HG03139 (cell line): ENCODE measurements around the gene YPEL1.

ENCODE experiments used
- ATAC-seq: cut with Tn5 transposase; IDR thresholded peaks from one replicate; pipeline ENCODE4 v1.9.1; 2021; ENCODE audit not compliant: unreplicated experiment

The YPEL1 gene

GRCh38 chr22:21735200-21736083, at the start of gene YPEL1:
Gene YPEL1, minus strand, starts transcription at chr22:21735794. Its CDS starts 25,050 bp downstream, at chr22:21710744.
- ATAC-seq, result peak; percentile 74

- ATAC-seq, result no peak
These were observed 44.7 kb upstream of the YPEL1 start for GRCh38 chr22:21780259-21780658.

- no peak for ATAC-seq
These were observed 43.9 kb upstream of the YPEL1 start for GRCh38 chr22:21779444-21779843.

DNA sequence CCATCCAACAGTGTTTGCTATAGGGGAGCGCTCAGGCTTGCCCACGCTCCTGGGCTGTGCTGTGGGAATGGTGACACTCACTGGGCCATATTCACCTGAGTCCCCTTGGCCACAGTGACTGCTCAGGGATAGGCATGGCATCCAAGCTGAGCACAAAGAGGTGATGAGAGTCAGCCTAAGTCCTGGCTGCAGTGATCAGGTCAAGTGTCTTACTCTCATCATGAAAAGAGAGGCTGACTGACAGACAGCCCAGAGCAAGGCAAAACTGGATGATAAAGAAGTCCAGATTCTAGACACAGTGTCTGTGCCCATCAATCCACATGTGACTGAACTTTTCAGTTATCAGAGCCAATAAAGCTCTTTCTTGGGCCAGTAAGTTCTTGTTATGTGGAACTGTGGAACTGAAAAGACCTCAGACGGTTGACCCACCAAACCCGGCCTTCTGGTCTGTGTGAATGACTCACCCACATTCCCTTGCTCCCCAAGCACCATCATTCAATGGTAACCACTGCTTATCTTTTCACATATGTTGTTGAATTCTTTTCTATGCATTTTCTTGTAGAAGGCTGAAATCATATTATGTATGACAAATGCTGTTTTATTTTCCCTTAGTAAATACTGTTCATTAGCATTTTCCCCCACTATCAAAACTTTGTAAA, 43.2 kb upstream of the YPEL1 start:
- ATAC-seq, result no peak

DNA sequence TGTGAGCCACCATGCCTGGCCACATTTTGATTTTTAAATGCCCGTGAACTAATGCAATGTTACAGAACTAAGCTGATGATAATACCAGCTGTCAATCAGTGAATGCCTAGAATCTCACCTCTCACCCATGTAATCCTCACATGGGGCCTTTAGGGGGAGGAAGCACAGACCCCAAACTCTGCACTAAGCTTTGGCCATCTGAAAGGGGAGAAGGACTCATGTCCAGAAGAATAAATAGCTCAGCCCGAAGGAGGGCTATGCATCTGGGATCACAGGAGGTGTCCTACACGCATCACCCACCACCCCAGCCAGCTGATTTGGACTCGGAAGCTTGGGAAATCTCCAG, 36.0 kb upstream of the YPEL1 start:
- no peak for ATAC-seq

DNA sequence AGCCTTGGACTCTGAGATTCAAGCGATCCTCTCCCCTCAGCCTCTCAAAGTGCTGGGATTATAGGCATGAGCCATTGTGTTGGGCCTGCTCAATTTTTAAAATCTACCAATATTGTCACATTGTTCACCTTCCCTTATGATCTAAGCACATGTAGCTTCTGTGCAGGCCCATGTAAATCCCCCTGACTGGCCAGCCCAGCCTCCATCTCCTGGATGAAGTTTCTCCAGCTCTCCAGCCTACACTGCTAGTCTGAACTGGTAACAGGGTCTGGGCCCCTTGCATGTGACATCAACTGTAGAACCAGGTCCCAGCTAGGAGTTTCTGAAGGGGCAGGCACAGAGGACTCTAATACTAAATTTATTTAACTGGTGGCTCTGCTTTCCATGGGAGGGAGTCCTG, 32.8 kb upstream of the YPEL1 start:
- no peak for ATAC-seq

DNA sequence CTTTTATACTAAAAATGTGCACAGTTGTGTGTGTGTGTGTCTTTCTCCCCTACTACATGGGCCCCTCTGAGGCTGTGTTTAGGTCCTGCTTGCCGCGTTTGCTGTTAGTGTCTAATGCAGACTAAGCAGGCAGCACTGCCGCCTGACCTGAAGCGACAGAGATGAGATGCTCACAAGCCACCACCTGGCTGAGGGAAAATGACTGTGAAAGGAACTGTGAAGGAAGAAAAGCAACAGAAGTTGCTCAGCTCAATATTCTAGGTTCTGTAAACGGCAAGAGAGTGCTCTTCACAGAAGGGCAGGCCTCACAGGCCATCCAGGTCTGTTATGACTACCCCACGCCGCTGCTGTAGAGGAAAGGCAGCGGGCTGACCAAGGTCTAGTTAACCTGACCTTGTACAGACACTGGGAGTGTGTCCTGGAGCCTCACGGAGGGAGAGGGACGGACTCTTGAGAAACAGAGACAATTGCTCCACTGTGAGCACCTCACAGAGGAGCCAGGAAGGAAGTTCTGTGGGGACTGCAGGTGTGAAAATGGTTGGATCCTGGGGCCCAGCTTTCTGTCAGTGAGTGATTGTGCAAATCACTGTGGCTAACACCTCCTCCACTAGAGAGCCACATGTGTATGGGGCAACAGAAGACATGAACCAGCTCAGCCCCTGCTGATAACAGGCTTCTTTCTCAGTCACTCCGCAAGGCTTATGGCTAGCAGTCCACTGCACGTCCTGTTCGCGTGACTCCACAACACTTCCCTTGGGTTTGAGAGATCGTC, 31.3 kb upstream of the YPEL1 start:
- no peak for ATAC-seq

DNA sequence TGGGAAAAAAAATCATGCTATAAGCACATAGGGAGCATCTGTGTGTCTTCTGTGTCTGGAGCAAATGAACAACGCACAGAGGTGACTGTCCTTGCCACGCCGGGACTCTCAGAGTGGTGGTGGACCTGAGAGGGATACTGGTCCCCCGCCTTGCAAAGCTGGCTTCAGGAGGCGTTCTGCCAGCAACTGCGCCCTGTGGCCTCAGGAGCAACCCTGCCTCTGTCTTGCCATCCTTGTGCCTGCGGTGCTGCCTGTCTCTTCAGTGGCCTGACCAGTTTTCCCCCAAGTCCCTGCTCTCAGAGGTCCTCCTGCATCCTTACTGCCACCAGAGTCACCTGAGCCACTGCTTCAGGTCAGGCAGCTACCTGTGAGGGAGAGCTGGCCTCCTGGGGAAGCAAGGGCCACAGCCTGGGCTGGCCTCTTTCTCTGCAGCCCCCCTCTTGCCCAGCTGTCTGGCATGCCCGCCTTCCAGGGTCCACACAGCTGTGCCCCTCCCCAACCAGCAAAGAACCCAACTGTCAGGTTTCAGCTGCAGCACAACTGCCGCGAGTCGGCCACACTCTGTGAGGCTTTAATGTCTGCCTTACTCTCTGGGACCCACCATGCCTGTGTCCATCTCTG, 30.4 kb upstream of the YPEL1 start:
- no peak for ATAC-seq

GRCh38 chr22:21764038-21764804, 28.6 kb upstream of the YPEL1 start:
- no peak for ATAC-seq

DNA sequence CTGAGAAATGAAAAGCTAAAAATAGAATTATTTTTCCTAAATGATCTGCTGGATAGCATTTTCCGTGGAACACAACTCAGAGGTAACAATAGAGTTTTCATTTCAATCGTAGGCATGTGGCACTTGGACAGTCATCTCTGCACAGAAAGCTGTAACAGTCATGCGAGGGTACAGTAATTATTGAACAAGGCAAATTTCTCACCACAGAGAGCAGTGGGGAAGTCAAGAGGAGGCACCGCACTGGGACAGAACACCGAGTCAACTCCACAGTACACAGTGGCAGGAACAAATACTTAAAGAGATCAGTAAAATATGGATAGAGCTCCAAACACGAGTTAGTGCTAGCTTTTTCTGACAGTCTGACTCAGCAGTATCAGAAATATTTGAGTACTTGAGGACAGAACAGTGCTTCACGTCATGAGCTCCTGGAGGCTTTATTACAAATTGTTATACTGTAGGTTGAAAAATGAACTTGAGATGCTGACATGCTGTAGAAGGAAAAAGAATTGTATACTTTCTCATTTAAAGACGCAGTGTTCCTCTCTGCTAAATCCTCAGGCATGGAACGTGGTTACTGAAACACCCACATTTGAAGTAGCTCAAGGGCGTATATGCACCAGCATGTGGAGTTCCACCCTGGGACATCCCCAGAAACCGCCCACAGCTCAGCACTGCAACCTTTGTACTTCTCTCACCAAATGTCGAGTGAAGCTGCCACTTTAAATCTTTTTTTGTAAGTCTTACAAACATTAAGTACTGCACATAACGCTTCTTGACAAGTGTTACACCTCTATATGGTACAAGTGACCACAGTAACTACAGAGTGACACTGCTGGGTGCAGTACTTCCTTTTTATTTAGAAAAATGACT, 27.4 kb upstream of the YPEL1 start:
- no peak for ATAC-seq

- ATAC-seq, result no peak
These were observed 26.5 kb upstream of the YPEL1 start for GRCh38 chr22:21761994-21762680.

DNA sequence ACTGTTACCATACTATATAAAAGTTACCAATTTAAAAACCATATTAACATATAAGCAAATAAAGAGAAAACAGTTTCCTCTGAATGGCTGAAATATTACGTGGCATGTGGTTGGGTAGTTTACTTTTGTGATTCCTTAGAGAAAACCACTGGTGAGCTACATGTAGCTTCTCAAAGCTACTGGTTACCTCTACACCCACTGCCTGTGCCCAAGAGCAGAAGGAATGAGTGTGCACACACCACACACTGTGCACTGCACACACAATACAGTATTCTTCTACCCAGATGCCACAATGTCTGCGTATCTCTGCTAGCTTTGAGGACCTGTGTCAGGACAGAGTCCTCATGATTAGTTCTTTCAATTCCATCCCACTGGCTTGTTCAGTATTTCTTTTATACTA, 25.5 kb upstream of the YPEL1 start:
- ATAC-seq, result no peak

DNA sequence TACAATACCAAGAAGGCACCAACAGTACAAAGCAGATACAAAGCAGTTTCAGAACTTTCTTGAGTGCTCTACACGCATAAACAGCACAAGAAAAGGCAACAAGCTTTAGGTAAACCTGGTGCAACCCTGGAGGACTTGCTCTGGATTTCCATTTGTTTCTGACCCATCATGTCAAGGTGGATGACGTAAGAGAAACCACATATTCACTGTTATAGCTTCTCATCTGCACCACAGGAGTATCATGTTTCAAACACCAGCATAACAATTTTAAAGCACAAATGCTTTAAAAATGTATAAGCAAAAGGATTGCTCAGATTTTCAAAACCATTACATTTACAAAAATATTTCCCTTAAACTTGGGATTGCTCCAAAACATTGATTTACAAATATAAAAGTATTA, 25.0 kb upstream of the YPEL1 start:
- ATAC-seq, result no peak

DNA sequence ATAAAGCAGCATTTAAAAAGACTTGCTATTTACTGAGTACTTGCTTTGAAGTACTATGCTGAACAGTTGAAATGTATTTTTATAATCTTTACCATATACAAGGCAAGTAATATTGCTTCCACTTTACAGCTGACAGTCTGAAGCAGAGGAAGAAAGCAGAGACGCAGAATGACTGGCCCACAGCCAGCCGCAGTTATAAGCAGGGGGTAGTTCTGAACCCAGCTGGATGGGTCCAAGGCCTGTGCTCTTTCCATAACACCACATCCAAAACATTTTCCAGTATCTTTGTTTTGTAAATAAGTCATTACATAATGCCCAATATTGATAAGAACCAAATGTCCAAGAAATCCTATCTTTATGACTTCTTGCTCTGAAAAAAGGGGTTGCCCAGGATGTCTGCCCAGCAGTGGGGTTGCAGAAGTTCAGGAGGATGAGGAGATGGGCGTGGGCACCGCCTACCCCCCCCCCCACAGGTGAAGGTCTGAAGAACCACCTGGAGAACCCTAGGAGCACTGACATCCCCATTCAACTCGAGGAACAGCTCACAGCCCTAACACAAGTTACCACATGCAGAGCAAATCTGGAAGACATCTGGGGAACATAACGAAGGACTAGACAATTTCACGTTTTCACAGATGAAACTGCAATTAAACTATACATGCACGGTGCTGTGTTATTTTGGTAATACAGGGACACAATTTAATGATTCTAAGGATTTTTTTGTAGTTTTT, 24.2 kb upstream of the YPEL1 start:
- no peak for ATAC-seq

DNA sequence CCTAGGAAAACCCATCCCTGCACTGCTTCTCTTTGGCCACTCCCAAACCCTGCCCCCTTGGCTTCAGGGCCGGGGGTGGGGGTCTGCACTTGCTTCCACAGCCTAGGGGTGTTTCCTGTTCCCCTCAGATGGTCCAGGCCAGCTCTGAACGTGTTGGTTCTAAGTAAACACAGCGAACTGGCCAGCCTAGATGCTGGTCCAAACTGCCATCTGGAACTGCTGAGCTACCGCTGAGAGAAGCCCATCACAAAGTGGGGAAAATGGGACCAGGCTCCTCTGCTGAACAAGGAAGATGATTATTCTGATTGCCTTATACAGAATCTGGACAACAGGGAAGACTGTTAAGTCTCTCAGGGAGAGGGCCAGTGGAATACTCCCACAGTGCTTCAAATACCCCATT, 23.5 kb upstream of the YPEL1 start:
- ATAC-seq, result no peak

- no peak for ATAC-seq
These were observed 22.7 kb upstream of the YPEL1 start for GRCh38 chr22:21758091-21758864.

- ATAC-seq, result no peak
These were observed 20.3 kb upstream of the YPEL1 start for GRCh38 chr22:21755851-21756284.

DNA sequence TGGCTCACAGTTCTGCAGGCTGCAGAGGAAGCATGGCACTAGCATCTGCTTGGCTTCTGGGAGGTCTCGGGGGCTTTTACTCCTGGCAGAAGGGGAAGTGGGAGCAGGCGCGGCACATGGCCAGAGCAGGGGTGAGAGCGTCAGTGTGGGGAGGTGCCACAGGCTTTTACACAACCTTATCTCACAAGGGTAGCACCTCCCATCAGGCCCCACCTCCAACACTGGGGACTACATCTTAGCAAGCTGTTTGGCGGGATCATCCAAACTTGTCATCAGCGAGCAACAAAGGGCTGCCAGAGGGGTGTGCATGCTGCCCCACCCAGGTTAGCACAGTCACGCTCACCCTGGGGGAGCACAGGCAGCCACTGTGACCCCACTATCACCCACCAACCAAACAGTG, 18.9 kb upstream of the YPEL1 start:
- no peak for ATAC-seq
